Urinary bladder (tissue), 4 donors: ENCODE measurements around the gene PTBP2. TPM values are rescaled to one million over a fixed set of nuclear protein-coding genes. Genes with fewer than 3 reads are reported as not detected.
A peak's percentile ranks its signal among the peaks of the same experiment; 100 is the strongest.

Experiments
- DNase-seq: peaks from one replicate; pipeline ENCODE4 v3.0.0-alpha.2; 2015; ENCODE audit errors: extremely low spot score
- H3K27ac ChIP-seq: one replicate; pipeline ENCODE4 v1.5.1; 2013; ENCODE audit warnings: low read depth, mild to moderate bottlenecking, moderate library complexity
- H3K36me3 ChIP-seq: one replicate; pipeline ENCODE4 v1.6.1; 2013; ENCODE audit warnings: mild to moderate bottlenecking, moderate library complexity; ENCODE audit not compliant: insufficient read depth
- H3K4me1 ChIP-seq: one replicate; pipeline ENCODE4 v1.6.1; 2013; ENCODE audit warnings: mild to moderate bottlenecking, moderate library complexity; ENCODE audit not compliant: insufficient read depth
- H3K4me3 ChIP-seq: one replicate; pipeline ENCODE4 v1.5.1; 2013; ENCODE audit warnings: low read depth, low read length
- WGBS: extraction: QIAGEN DNeasy Blood & Tissue Kit; methylation state at CpG from one replicate; pipeline ENCODE4 v1.1.7; 2013; 5-methylcytosine and 5-hydroxymethylcytosine counted together
- polyA plus RNA-seq: library from polyadenylated mRNA; stranded (reverse); fragments of 200-250 nt; gene quantifications from one replicate; pipeline ENCODE4 v1.2.3, GENCODE V29; 2013
- total RNA-seq: library from RNA; depleted of rRNA; stranded (reverse); fragments of >200 nt; gene quantifications from one replicate; pipeline ENCODE4 v1.2.3, GENCODE V29; 2014
- donor health status: healthy with polysubstance abuse.
- donor health status: healthy.

The PTBP2 gene
- total and polyA plus RNA-seq, 2 donors = 28.6 to 197 TPM

DNA sequence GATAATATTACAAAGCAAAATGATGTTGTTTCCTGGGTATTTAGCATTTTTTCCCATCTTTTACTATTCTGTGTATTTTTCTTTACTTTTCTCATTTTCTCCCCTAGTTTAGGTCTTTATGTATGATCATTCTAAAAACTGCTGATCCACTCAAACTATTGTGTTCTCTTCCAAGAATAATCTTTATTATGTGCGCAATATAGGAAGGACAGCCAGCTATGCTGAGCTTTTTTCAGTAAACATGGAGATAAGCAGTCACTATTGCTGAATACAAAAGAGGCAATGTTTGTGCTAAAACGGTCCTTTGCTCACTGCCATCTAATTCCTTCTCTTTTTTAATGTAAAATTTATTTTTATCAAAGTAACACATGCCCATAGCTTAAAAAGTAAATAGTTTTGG lies 6.7 kb upstream of the PTBP2 start:
- H3K4me3 ChIP-seq = no peak overlapping the region
- no peak overlapping the region for H3K27ac ChIP-seq
- 47% methylated on average over 2 of the region's 2 CpGs for WGBS
- DNase-seq = no peak
- H3K4me1 ChIP-seq = peaks cover 1% of the 10 kb centered on the region
- no peaks in the 10 kb centered on the region for H3K36me3 ChIP-seq

DNA sequence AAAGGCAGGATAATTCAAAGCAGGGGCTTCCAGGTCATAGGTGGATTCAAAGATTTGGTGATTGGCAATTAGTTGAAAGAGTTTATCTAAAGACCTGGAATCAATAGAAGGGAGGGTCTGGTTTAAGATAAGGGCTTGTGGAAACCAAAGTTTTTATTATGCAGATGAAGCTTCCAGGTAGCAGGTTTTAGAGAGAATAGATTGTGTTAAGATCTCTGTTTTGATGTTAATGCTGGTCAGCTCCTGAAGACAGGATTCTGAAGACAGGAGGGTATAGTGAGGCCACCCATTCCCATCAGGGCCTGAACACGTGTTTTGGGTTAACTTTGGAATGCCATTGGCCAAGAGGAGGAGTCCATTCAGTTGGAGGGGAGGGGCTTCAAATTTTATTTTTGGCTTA lies 6.1 kb upstream of the PTBP2 start:
- H3K36me3 ChIP-seq = no peaks in the 10 kb centered on the region
- no peak overlapping the region for H3K27ac ChIP-seq
- H3K4me3 ChIP-seq = no peak overlapping the region
- WGBS = 35% methylated on average over 1 of the region's 1 CpG
- H3K4me1 ChIP-seq = peaks cover 1% of the 10 kb centered on the region
- no peak for DNase-seq

DNA sequence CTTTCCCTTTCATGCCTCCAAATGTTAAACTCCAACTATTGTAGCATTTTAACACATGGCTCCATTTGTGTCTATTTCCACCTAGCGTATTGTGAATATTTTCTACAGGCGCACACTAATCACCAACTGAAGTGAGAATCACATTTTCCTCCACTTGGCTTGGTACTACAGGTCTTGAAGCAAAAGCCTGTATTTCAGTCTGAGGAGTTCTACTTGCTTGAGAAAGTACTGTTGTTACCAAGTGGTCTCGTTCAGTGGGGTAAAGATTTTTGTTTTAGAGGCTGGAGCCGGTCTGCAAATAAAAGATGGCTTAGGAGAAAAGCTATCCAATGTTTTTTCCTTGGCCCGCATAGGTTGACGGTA lies 550 bp upstream of the PTBP2 start:
- DNase-seq = peak; percentile 17
- H3K27ac ChIP-seq = no peak overlapping the region
- peak overlapping the region; percentile 86 for H3K4me3 ChIP-seq
- WGBS = 14% methylated on average over 6 of the region's 6 CpGs
- H3K36me3 ChIP-seq = no peaks in the 10 kb centered on the region
- H3K4me1 ChIP-seq = peaks cover 1% of the 10 kb centered on the region

DNA sequence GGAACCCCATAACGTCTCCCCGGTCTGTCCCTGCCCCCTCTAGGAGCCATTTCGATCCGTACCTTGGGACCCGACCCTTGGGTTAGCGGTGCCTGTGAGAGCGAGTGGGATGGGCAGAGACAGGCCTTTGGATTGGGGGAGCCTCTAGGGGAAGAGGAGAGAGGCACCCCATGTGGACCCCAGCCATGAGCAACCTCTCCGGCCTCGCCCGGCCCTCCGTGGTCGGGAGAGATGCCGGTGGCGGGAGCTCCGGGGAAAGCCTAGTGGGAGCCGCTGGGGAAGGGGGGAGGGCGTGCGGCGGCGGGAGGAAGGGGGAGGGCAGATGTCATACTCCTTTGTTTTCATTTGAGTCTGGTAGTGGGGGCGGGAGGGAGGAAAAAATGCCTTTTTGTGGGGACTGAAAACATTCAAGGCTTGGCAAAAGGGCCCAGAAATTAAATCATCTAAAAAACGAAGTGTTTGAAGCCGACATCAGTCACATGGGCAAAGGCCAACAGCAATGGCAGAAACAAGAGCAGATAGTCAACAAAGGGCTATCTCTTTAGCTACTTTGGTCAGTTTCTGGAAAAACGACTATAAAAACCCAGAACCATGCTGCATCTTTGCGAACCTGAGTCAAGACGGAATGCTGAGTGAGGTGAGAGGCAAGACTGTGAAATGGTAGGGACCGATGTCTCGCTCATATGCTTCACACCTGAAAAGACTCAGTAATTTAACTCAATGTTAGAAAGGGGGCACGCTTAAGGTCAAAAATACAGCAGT lies 758 bp downstream of the PTBP2 start:
- peak; percentile 11 for DNase-seq
- no peaks in the 10 kb centered on the region for H3K36me3 ChIP-seq
- H3K4me3 ChIP-seq = peak overlapping the region; percentile 86
- WGBS = under 1% methylated on average over 28 of the region's 29 CpGs
- peak overlapping the region; percentile 65 for H3K27ac ChIP-seq
- H3K4me1 ChIP-seq = peaks cover 1% of the 10 kb centered on the region

DNA sequence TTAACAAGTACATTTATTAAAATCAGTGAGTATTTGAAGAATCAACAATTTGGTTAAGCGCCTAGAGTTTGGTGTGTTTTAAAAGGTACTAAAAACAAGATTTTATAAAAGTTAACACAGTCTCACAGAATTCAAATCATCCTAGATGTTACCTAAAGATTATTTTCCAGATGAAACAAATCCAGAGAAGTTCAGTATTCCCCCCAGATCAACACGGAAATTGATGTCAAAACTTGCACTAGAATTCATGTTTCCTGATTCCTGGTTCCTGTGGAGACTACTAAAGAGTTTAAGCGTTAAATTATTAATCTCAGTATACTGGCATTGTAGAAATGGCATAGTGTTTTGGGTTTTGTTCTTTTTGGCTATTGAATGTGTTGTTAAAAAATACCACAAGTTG lies 1.4 kb downstream of the PTBP2 start:
- DNase-seq = no peak
- H3K36me3 ChIP-seq = no peaks in the 10 kb centered on the region
- no peak overlapping the region for H3K27ac ChIP-seq
- 19% methylated on average over 3 of the region's 3 CpGs for WGBS
- peak overlapping the region; percentile 86 for H3K4me3 ChIP-seq
- peaks cover 1% of the 10 kb centered on the region for H3K4me1 ChIP-seq

DNA sequence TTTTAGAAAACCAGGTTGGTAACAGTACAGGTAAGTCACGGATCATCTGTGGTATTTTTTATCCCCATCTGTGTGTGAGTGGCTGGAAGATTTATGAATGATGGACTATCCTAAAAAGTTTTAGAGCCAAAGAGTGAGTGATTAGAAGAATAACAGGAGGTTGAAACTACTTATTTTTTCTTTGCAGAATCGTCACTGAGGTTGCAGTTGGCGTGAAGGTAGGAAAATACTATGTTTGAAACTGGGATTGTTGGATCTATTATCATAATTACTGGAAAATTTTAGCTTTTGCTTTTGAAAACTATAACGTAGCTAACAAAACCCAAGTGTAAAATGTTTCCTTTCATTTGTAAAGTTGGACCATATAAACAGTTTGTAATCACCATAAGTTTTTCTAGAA lies 1.8 kb downstream of the PTBP2 start:
- no peak overlapping the region for H3K4me3 ChIP-seq
- no peaks in the 10 kb centered on the region for H3K36me3 ChIP-seq
- 25% methylated on average over 4 of the region's 4 CpGs for WGBS
- no peak overlapping the region for H3K27ac ChIP-seq
- H3K4me1 ChIP-seq = peaks cover 1% of the 10 kb centered on the region
- no peak for DNase-seq

DNA sequence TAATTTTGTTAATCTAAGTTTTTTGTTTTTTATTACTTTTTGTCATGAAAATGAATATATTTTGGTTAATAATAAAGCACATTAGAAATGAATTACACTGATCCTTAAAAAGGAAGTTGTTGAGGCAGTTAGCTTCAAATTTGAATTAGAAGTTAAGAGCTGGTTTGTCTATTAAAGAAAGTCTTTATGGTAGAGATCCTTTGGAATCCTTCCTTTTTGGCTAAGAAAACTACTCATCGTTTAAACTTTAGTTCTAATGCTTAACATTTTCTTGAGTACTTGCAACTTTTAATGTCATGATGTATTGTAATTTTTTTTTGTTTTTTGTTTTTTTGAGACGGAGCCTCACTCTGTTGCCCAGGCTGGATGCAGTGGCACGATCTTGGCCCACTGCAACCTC lies 2.4 kb downstream of the PTBP2 start:
- Histone ChIP-seq H3K36me3 (no peaks in the 10 kb centered on the region), H3K4me1 (peaks cover 1% of the 10 kb centered on the region), H3K4me3 (no peak overlapping the region), H3K27ac (no peak overlapping the region)
- WGBS = 45% methylated on average over 3 of the region's 3 CpGs
- DNase-seq = no peak

DNA sequence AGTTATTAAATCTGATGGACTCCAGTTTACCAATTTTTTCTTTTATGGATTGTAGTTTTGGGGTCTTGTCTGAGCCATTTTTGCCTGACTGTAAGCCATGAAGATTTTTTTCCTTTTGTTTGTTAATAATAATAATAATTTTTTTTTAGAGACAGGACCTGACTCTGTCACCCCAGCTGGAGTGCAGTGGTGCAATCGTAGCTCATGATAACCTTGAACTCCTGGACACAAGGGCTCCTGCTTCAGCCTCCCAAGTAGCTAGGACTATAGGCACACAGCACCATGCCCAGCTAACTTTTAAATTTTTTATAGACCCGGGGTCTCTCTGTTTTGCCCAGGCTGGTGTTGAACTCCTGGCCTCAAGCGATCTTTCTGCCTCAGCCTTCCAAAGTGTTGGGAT lies 6.3 kb downstream of the PTBP2 start:
- H3K27ac ChIP-seq = no peak overlapping the region
- no peaks in the 10 kb centered on the region for H3K4me1 ChIP-seq
- WGBS = 77% methylated on average over 3 of the region's 3 CpGs
- H3K4me3 ChIP-seq = no peak overlapping the region
- no peak for DNase-seq
- H3K36me3 ChIP-seq = no peaks in the 10 kb centered on the region

DNA sequence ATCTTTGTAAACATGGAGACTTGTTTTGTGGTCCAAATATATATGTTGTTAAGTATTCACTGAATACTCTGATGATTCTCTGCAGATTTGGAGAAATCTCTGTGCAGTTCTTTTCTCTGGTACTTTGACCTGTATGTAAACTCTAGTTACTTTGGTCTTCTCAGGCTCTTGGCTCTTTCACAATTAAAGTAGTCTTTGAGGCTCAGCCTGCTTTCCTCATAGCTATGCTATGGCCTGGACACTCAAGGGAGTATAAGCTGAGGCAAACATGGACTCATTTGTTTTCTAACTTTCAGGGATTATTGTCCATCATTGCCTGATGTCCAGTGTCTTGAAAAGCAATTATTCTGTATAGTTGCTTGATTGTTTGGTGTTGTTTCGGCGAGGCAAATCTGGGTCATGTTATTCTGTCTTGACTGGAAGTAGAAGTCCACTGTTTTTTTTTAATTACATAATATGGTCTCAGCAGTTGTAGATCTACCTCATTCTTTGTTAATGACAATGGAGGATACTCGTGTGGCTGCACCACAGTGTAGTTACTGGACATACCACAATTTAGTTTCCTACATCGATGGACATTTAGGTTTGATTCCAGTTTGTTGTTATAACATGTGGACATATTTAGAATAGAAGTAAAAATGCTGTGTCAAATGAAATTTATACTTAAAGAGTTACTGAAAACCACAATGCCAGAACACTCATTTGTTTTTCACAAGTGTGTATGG lies 9.2 kb downstream of the PTBP2 start:
- 63% methylated on average over 4 of the region's 4 CpGs for WGBS
- H3K4me3 ChIP-seq = no peak overlapping the region
- no peak overlapping the region for H3K27ac ChIP-seq
- H3K4me1 ChIP-seq = no peaks in the 10 kb centered on the region
- H3K36me3 ChIP-seq = no peaks in the 10 kb centered on the region
- no peak for DNase-seq

DNA sequence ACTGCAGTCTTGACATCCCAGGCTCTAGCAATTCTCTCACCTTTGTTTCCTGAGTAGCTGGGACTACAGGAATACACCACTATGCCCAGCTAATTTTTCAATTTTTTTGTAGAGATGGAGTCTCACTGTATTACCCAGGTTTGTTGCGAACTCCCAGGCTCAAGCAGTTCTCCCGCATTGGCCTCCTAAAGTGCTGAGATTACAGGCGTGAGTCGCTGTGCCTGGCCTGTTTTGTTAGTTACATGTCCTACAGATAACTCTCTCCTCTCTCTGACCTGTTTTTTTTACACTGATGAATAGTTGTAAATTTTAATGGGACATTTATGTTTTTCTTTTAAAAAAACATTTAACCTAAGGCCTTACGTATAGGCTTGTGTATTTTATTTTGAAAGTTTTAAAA lies 19.8 kb downstream of the PTBP2 start:
- H3K4me3 ChIP-seq = no peak overlapping the region
- H3K4me1 ChIP-seq = no peaks in the 10 kb centered on the region
- DNase-seq = no peak
- H3K36me3 ChIP-seq = no peaks in the 10 kb centered on the region
- 70% methylated on average over 5 of the region's 5 CpGs for WGBS
- H3K27ac ChIP-seq = no peak overlapping the region

DNA sequence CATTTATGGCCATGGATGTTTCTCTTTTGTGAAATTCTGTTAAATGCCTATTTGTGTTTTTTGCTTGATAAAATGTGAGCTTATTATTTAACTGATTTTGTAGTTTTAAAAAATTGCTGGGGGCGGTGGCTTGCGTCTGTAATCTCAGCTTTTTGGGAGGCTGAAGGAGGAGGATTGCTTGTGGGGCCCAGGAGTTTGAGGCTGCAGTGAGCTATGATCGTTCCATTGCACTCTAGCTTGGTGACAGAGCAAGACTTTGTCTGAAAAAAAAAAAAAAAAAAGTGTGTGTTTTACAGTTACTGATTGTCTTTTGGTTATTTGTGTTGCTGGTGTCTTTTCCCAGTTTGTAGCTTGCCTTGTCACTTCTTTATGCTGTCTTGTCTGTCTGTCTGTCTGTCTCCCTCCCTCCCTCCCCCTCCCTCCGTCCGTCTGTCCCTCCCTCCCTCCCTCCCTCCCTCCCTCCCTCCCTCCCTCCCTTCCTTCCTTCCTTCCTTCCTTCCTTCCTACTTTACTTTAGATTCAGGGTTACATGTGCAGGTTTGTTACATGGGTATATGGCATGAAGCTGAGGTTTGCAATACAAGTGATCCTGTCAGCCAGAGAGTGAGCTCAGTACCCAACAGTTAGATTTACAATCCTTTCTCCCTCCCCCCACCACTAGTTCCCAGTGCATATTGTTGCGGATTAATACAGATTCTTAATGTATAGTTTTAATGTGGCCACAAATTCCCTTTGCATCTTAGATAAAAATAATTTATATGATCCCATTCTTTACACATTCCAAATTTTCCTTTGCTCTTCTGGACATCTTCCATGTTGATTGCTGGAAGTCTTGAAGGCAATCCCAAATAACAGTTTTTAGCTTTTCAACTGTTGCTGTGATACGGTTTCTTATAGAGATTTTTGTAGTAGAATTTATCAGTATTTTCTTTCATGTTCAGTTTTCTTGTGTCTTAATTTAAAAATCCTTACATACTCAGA lies 25.1 kb downstream of the PTBP2 start:
- Histone ChIP-seq H3K4me1 (no peaks in the 10 kb centered on the region), H3K27ac (no peak overlapping the region), H3K36me3 (no peaks in the 10 kb centered on the region), H3K4me3 (no peak overlapping the region)
- 67% methylated on average over 7 of the region's 7 CpGs for WGBS
- no peak for DNase-seq

DNA sequence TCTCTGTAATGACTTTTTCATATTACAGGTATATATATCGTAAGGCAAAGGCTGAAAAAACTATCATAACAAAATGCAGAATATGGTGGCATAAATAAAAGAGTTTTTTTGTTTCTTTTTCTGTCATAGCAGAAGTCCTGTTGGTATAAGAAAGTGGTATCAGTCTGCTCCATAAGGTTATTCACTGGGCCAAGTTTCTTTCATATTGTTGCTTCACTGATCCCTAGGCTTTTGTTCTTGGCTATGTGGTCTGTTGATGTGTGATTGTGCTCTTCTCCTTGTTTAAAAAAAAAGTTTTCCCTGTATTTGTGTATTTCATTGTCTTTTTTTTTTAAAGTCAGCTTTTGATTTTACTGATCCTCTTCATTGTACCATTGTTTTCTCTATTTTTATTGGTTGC lies 26.0 kb downstream of the PTBP2 start:
- 89% methylated on average over 1 of the region's 1 CpG for WGBS
- Histone ChIP-seq H3K27ac (no peak overlapping the region), H3K36me3 (peaks cover under 1% of the 10 kb centered on the region), H3K4me1 (no peaks in the 10 kb centered on the region), H3K4me3 (no peak overlapping the region)
- no peak for DNase-seq

DNA sequence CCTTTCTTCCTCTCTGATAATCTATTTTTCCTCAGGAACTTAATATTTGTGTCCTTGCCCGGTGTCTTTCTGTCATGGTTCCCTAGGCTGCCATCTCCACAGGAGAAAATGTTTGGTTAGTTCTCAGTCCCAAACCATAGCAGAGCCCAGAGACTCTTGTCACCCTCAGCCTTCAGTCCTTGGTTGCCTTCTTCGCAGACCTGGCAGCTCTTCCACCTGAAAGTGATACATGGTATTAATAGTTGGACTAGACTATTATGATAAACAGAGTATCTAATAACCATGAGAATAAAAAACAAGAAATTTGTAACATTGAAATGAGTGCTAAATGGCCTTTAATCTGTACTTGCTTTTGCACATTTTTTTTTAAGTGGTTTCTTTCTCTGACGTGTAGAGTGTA lies 26.5 kb downstream of the PTBP2 start:
- H3K27ac ChIP-seq = no peak overlapping the region
- H3K4me1 ChIP-seq = no peaks in the 10 kb centered on the region
- H3K36me3 ChIP-seq = peaks cover 4% of the 10 kb centered on the region
- 82% methylated on average over 3 of the region's 3 CpGs for WGBS
- no peak overlapping the region for H3K4me3 ChIP-seq
- DNase-seq = no peak
